Ishikawa (cell line): Measurements from ENCODE around the gene MTMR2.

Source experiments
- CEBPB ChIP-seq: IDR thresholded peaks from 2 replicates; pipeline ENCODE4 v1.6.1; 2012
- EGR1 ChIP-seq: IDR thresholded peaks from 2 replicates; pipeline ENCODE4 v1.6.1; 2012
- NFIC ChIP-seq: IDR thresholded peaks from 2 replicates; pipeline ENCODE4 v1.6.1; 2012
- RAD21 ChIP-seq: IDR thresholded peaks from 2 replicates; pipeline ENCODE4 v1.6.1; 2012; ENCODE audit warnings: low read depth
- TCF12 ChIP-seq: IDR thresholded peaks from 2 replicates; pipeline ENCODE4 v1.6.1; 2012; ENCODE audit warnings: low read depth
- TEAD4 ChIP-seq: IDR thresholded peaks from 2 replicates; pipeline ENCODE4 v1.6.1; 2012
- USF1 ChIP-seq: IDR thresholded peaks from 2 replicates; pipeline ENCODE4 v1.6.1; 2012
- YY1 ChIP-seq: IDR thresholded peaks from 2 replicates; pipeline ENCODE4 v1.6.1; 2012; ENCODE audit warnings: low read depth
- ZBTB7A ChIP-seq: IDR thresholded peaks from 2 replicates; pipeline ENCODE4 v1.6.1; 2012; ENCODE audit warnings: low read depth
- TF ChIP-seq, protein P1 (sequence below): IDR thresholded peaks from 2 replicates; pipeline ENCODE4 v1.6.1; 2012; ENCODE audit warnings: low read depth, mild to moderate bottlenecking
- TF ChIP-seq, protein P2 (sequence below): IDR thresholded peaks from 2 replicates; pipeline ENCODE4 v1.6.1; 2012

DNA sequence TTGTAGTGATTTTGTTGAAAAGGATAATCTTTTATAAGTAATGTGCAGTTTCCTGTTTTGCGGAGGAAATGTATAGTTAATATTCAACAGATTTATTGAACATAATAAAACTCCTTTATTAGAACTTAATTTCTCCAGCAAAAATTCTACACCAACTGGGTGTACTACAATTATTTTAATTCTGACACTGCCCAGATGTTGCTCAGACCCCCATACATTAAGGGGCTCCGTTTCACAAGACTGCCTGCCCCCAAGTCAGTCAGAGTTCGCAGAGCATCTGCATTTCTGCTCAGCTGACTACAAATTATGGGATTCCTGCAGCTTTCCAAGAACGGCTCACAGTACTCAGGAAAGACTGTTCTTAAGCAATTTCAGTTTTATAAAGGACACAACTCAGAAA, 127.4 kb downstream of the MTMR2 start:
- TF ChIP-seq TEAD4, result no peak
- TF ChIP-seq RAD21, result no peak
- TF ChIP-seq EGR1, result no peak
- TF ChIP-seq TCF12, result no peak
- TF ChIP-seq, protein P1, sequence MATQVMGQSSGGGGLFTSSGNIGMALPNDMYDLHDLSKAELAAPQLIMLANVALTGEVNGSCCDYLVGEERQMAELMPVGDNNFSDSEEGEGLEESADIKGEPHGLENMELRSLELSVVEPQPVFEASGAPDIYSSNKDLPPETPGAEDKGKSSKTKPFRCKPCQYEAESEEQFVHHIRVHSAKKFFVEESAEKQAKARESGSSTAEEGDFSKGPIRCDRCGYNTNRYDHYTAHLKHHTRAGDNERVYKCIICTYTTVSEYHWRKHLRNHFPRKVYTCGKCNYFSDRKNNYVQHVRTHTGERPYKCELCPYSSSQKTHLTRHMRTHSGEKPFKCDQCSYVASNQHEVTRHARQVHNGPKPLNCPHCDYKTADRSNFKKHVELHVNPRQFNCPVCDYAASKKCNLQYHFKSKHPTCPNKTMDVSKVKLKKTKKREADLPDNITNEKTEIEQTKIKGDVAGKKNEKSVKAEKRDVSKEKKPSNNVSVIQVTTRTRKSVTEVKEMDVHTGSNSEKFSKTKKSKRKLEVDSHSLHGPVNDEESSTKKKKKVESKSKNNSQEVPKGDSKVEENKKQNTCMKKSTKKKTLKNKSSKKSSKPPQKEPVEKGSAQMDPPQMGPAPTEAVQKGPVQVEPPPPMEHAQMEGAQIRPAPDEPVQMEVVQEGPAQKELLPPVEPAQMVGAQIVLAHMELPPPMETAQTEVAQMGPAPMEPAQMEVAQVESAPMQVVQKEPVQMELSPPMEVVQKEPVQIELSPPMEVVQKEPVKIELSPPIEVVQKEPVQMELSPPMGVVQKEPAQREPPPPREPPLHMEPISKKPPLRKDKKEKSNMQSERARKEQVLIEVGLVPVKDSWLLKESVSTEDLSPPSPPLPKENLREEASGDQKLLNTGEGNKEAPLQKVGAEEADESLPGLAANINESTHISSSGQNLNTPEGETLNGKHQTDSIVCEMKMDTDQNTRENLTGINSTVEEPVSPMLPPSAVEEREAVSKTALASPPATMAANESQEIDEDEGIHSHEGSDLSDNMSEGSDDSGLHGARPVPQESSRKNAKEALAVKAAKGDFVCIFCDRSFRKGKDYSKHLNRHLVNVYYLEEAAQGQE, result no peak
- no peak for TF ChIP-seq USF1
- TF ChIP-seq YY1, result no peak
- TF ChIP-seq ZBTB7A, result no peak
- TF ChIP-seq CEBPB, result no peak
- TF ChIP-seq, protein P2, sequence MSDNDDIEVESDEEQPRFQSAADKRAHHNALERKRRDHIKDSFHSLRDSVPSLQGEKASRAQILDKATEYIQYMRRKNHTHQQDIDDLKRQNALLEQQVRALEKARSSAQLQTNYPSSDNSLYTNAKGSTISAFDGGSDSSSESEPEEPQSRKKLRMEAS, result no peak
- no peak for TF ChIP-seq NFIC
